T-helper 22 cell (primary cell): ENCODE data around the gene MARCHF2.
"Not testable (repeated sequence)": the region's sequence is repeated elsewhere in the genome, so short reads cannot be mapped to it uniquely, and the experiment has no call there.

Experiments
- DNase-seq: peaks from one replicate; pipeline ENCODE4 v3.0.0-alpha.2; 2020; ENCODE audit warnings: low read depth

The MARCHF2 gene

DNA sequence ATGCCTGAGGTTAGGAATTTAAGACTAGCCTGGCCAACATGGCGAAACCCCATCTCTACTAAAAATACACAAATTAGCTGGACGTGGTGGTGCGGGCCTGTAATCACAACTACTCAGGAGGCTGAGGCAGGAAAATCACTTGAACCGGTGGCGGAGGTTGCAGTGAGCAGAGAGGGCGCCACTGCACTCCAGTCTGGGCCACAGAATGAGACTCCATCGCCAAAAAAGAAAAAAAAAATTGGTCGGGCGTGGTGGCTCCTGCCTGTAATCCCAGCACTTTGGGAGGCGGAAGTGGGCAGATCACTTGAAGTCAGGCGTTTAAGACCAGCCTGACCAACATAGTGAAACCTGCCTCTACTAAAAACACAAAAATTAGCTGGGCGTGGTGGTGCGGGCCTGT is 2.4 kb upstream of the MARCHF2 start:
- DNase-seq = not testable (repeated sequence)

DNA sequence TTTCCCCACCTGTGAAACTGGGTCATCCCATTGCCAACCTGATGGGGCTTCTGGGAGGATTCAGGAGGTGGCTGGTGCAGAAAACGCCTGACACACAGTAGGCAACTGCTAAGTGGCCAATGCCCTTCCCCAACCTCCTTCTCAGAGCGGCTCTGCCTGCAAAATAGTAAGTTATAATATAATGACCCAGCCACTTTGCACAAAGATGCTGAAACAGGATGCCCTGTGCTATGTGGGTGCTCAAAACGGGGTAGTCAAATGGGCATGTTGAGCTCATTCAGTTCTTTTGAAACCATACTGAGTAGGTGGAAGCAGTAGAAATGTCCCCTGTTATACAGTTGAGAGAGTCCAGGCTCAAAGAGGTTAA is 507 bp downstream of the MARCHF2 start:
- no peak for DNase-seq

DNA sequence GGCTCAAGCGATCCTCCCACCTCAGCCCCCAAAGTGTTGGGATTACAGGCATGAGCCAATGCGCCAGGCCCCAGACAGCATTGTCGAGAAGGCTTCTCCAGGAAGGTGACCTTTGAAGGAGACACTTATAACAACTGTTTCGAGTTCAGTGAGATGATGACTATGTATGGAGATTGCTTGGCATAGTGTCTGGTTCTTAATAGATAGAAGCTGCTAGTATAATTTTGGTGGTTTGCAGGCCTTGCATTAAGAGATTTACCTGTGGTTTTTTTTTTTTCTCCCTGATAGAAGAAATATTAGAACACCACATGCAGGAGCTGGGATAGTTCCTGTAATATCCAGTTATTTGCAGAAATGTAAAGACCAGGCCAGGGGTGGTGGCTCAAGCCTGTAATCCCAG is 3.7 kb downstream of the MARCHF2 start:
- no peak for DNase-seq

DNA sequence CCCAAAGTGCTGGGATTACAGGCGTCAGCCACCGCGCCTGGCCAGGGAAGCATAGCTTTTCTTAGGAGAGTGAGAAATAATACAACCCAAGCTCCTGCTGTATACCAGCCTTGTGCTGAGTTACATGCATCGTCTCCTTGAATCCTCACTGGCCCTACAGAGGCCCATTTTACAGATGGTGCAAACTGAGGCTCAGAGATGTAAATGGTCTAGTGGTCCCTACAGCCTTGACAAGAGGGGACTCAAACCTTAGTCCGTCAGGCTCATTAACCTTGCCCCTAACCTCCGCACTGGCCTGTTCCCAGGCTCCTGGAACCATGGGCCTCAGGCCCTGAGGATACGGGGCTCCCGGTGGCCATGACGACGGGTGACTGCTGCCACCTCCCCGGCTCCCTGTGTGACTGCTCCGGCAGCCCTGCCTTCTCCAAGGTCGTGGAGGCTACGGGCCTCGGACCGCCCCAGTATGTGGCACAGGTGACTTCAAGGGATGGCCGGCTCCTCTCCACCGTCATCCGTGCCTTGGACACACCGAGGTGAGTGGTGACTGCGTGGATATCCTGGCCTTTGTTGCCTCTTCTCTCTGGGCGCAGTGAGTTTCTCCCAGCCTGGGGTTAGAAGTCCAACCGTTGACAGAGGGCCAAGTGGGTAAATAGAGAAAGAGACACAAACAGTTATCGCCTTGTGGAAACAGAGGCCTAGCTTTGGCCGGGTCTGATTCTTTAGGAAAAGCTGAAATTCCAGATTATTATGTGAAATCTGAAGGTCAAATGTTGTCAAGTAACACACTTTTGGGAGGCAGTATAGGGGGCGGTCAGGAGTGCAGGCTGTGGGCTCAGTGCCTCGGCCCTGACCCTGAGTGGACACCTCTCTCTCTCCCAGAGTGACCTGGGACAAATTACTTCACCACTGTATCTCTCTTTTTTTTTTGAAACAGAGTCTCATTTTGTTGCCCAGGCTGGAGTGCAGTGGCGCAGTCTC is 8.7 kb downstream of the MARCHF2 start:
- no peak for DNase-seq

DNA sequence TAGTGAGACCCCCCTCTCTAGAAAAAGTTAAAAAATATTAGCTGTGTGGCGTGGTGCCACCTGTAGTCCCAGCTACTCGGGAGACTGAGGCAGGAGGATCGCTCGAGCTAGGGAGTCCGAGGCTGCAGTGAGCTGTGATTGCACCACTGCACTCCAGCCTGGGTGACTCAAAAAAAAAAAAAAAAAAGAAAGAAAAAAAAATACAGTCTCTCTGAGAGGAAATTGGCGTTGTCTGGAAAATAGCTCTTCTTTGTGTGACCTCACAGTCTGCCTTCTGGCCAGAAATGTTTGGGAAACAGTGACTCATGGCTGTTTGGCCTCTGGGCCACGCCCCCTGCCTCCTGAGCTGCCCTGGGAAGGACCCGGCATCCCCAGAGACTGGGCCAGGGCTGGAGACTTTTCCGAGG is 10.7 kb downstream of the MARCHF2 start:
- no peak for DNase-seq

DNA sequence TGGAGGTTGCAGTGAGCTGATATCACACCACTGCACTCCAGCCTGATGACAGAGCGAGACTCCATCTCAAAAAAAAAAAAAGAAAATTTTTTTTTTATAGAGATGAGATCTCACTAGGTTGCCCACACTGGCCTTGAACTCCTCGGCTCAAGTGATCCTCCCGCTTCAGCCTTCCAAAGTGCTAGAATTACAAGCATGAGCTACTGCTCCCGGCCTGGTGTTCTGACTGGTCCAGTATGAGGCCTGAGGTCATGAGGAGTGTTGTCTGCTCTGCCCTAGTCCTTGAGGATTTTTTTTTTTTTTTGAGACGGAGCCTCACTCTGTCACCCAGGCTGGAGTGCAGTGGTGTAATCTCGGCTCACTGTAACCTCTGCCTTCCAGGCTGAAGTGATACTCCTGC is 12.2 kb downstream of the MARCHF2 start:
- DNase-seq = not testable (repeated sequence)

DNA sequence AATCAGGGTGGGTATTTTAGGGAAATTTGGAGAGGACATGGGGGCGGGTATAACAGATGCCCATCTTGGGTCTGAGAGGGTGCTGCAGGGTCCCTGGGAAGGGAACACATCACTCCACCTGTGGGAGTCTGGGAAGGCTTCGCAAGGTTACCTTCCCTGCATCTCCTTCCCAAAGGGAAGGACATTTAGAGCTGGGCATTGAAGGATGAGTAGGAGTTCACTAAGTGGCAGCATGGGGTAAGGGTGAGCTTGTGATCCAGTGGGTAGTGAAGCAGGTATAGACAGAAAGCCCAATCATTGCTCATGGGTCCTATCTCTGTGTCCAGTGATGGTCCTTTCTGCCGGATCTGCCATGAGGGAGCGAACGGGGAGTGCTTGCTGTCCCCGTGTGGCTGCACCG is 13.2 kb downstream of the MARCHF2 start:
- no peak for DNase-seq

DNA sequence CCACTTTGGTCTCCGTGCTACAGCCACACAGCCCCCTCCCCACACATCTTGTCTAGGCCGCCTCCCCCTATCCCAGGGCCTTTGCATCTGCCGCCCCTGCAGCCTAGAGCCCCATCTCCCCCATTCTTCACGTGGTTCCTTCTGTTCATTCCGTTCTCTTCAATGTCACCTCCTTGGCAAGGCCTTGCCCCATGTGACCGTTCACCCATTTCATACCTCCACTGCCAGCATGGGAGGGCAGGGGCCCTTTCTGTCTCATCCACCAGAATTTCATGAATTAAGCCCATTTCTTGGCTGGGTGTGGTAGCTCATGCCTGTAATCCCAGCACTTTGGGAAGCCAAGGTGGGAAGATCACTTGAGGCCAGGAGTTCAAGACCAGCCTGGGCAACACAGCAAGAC is 15.9 kb downstream of the MARCHF2 start:
- DNase-seq = no peak

DNA sequence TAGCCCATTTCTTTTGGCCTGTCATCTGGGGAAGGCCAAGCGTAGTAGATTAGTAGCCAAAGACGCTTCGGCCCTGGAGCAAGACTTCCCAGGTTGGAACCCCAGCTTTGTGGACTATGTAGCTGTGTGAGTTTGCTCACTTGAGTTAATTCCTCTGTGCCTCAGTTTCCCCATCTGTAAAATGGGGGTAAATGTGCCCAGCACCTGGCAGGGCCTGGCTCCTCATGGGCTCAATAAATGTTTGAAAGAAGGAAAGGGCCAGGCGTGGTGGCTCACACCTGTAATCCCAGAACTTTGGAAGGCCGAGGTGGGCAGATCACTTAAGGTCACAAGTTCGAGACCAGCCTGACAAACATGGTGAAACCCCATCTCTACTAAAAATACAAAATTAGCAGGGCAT is 16.7 kb downstream of the MARCHF2 start:
- DNase-seq = no peak

DNA sequence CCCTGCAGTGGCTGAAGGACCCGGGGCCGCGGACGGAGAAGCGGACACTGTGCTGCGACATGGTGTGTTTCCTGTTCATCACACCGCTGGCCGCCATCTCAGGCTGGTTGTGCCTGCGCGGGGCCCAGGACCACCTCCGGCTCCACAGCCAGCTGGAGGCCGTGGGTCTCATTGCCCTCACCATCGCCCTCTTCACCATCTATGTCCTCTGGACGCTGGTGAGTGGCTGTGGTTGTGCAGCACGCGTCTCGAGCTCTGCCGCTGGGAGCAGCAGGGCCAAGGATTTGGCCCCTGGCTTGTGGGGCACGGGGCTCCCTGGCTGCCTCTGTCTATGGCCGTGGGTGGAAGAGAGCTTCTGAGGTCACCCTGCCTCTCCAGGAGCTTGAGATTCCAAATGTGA is 17.5 kb downstream of the MARCHF2 start:
- no peak for DNase-seq

DNA sequence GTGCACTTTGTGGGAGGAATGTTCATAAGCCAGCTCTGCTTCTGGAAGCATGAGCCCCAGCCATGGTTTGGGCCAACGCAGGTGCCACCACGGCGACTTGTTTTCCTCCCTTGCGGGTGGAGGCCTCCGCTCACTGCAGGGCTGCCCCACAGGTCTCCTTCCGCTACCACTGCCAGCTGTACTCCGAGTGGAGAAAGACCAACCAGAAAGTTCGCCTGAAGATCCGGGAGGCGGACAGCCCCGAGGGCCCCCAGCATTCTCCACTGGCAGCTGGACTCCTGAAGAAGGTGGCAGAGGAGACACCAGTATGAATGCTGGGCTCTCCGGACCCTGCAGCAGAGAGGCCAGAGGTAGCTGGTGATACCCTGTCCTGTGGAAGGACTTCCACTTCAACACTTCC is 25.1 kb downstream of the MARCHF2 start:
- DNase-seq = no peak

DNA sequence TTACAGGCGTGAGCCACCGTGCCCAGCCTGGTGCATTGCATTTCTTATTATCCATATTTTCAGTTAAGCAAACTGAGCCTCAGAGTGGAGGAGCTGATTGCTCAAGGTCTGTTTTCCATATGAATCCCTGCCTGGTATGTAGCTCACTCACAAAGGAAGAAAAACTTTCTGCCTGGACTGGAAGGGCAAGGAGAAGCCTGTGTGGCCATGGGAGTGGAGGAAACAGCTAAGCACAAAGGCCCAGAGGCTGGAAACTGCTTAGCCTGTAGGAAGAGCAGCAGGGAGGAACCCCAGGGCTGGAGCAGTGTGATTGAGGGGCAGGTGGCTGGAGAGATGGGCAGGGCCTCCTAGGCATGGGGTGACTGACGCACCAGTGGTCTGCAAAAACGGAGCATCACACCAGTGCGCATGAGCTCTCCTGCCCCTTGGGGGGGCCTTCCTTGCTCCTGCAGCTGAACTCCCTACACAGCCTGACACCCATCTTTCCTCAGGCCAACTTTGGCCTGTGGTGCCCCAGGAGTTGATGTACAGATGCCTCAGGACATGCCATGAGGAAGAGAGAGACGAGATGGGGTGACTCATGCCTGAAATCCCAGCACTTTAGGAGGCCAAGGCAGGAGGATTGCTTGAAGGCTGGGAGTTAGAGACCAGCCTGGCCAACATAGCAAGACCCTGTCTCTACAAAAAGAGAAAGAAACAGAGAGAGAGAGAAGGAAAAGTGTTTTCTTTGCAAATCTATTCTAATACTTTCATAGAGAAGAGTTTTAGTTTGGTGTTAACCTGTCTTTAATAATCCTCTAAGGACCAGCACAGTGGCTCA is 28.8 kb downstream of the MARCHF2 start:
- DNase-seq = no peak

DNA sequence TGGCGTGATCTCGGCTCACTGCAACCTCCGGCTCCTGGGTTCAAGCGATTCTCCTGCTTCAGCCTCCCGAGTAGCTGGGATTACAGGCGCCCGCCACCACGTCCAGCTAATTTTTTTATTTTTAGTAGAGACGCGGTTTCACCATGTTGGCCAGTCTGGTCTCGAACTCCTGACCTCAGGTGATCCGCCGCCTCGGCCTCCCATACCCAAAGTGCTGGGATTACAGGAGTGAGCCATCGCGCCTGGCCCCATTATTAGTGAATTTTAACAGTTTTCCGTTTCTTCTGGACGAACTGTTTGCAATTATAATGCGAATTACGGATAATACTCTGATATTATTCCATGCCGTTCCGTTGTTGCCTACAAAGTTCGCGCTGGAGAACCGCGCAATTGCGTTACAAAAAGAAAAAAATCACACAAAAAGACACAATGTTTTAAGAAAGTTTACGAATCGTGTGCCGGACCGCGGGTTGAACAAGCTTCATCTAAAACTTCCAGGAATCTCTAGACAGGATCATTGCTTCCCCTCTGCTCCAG is 31.1 kb downstream of the MARCHF2 start:
- DNase-seq = not testable (repeated sequence)

DNA sequence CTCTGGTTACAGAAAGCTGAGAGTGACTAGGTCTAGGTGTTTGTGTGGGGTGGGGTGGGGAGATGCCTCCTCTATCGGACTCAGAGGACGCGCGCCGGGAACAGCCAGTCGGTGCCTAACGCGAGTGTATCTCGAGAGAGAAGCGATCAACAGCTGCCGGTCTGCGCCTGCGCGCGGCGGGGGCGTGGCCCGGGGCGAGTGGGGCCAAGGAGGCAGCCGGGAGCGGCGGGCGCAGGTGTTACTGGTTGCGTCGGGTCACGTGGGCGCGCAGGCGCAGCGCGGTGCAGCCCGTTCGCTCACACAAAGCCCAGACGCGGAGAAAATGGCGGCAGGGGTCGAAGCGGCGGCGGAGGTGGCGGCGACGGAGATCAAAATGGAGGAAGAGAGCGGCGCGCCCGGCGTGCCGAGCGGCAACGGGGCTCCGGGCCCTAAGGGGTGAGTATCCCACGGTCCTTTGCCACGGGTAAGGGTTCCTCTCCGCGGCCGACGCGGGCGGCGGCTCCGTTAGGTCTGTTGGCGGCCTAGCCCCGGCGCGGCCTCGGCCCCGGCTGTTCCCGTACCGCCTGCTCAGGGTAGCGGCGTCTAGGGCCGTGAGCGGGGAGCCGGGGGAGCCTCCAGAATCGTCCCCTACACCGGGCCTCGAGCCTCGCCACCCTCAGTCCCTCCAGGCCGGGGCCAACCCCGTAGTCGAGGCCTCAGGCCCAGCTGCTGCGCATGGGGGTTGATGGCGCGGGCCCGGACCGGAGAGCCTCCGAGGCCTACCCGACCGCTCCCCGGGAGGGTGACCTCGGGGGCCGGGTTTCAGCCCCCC is 31.8 kb downstream of the MARCHF2 start, which contains the start of gene HNRNPM:
Gene HNRNPM, plus strand, starts transcription at position 299 of the 811 bp plus-strand sequence. Its CDS starts 24 bp downstream, at position 323.
- DNase-seq = peak; percentile 100

DNA sequence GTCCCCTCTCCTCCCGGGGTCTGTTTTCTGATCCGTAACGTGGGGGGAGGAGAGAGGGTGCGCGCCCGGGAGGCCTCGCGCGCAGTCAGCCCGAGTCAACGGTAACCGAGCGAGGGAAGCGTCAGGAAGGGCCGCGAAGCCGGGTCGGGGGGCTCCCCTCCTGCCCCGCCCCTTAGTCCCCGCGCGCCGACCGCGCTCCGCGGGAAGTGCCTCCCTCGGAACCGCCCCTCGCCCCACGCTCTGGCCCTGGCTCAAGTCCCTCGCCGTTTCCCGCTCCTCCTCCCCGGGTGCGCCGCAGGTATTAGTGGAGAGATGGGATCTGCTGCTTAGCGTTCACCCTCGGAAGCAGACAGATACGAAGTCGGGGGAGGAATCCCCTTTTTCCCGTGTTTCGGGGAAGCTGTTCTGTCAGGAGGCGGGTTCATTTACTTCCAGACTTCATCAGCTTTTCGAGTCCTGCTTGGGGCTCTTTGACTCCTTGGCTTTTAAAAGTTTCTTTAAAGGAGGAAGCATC is 32.4 kb downstream of the MARCHF2 start:
- peak; percentile 25 for DNase-seq

DNA sequence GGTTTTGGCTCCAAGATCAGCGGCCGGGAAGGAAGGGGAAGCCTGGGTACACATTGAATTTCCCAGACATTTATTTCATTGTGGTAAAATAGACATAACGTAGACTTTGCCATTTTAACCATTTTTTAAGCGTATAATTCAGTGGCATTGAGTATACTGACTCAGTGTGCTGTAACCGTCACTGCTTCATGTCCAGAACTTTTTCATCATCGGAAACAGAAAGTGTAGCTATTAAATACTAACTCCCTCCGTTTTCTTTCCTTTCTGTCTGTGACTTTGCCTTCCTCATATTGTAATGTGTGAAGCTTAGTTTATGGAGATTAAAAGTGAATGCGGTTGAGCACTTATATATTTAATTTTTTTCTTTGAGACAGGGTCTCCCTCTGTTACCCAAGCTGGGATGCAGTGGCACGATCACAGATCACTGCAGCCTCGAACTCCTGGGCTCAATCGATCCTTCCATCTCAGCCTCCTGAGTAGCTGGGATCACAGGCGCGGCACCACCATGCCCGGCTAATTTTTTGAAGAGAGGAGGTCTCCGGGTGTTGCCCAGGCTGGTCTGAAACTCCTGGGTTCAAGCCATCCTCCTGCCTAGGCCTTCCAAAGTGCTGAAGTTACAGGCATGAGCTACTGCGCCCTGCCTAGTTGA is 33.1 kb downstream of the MARCHF2 start:
- no peak for DNase-seq

DNA sequence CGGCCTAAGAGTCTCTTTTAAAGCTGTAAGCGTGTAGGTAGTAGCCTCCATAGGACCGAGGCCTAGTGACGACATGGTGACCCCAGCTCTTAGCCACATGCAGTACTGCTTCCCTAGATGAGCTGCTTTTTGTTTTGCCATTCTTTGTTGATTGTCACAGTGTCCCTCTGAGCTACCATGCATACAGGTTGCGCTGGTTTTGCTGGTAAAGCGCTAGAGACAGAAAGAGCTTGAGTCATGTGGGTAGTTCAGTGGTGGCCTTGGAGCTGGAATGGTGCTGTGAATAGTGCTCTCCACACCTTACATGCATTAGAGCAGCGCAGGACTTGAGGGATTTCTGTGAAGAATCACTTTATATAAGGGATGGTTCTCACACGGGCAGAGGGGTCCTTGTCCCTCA is 36.7 kb downstream of the MARCHF2 start:
- DNase-seq = no peak

DNA sequence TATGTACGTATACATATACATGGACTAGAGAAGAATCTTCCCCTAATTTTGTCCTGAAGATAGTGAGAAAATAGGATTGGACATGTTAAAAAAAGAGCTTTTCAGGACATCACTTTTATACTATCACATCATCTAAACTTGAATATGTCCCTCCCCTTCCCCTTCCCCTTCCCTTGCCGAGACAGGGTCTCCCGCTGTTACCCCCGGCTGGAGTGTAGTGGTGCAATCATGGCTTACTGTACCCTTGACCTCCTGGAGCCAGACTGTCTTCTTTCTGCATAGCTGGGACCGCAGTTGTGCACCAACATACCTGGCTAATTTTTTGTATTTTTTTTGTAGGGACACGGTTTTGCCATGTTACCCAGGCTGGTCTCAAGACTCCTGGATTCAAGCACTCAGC is 38.3 kb downstream of the MARCHF2 start:
- DNase-seq = no peak

DNA sequence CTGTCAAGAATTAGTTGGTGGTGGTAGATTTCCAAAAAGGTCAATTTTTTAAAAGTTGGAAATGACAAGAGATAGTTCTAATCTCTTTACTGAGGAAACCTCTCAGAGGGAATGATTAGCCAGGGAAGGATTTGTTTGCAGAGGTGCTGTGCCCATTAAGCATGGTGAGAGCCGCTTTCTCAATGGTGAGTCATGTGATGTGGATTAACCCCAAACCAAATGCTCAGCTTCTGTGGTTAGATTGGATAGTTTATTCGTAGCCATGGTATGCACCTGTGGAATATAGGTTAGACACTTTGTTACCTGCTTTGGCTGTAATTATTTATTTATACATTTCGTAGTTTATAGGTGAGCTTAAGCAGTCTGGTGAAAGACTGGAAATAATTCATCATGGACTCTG is 38.8 kb downstream of the MARCHF2 start:
- no peak for DNase-seq

DNA sequence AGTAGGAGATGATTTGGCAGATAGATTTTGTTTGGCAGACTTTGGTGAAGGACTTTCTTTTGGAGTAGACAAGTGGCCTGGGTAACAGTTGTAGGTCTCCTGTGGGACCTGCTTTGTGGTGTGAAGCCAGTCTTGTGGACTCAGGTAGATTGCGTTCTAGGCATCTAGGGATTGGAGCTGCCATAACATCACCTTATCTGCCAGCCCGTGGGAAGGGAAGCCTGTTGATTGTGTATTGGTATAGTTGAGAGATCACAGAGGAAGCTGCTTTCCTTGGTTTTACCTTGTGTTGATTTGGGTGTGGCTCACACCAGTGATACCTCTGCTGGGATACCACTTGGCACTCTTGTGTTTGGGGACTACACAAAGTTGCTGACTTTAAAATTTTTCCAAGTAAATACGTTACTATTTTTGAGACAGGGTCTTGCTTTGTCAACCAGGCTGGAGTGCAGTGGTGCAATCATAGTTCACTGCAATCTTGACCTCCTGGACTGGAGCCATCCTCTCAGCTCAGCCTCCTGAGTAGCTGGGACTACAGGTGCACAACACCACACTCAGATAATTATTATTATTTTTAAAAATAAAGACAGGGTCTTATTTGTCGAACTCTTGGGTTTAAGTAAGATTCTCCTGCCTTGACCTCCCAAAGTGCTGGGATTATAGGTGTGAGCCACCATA is 39.5 kb downstream of the MARCHF2 start:
- DNase-seq = no peak

DNA sequence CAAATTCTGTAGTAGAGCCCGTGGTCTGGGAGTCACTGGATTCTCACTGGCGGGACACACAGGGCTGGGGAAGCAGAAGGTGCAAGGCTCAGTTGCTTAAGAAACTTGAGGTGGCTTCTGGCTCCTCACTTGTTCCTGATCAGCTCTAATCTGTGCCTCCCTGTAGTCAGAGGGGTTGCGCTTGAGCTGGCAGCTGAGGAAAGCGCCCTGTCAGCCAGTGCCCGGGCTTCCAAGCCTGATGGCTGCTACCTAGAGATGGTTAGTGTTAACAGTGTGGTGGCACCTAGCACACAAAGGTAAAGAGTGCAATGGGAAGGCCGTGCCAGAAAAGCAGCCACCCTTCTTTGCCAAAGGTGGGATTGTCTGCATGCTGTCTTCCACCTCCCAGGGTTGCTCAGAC is 40.5 kb downstream of the MARCHF2 start:
- no peak for DNase-seq
